Medulla oblongata (tissue), 1 donor: Measurements from ENCODE around the gene DEFB128.

ENCODE experiments used
- DNase-seq: peaks from one replicate; pipeline ENCODE4 v3.0.0-alpha.2; 2015; ENCODE audit errors: extremely low spot score

The DEFB128 gene

DNA sequence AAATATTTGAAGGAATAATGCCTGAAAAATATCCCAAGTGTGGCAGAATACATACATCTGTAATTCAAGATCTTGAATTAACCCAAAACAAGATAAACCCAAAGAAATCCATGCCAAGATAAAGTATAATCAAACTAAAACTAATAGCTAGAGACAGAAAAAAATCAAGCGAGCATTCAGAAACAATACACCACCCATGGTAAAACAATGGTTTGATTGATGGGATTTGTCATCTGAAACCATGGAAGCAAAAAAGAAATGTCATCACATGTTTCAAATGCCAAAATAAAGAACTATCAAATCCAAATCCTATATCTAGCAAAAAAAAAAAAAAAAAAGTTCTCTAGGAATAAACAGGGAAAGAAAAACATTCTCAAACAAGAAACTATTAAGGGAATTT is 37.4 kb downstream of the DEFB128 start:
- DNase-seq: peak; percentile 8

DNA sequence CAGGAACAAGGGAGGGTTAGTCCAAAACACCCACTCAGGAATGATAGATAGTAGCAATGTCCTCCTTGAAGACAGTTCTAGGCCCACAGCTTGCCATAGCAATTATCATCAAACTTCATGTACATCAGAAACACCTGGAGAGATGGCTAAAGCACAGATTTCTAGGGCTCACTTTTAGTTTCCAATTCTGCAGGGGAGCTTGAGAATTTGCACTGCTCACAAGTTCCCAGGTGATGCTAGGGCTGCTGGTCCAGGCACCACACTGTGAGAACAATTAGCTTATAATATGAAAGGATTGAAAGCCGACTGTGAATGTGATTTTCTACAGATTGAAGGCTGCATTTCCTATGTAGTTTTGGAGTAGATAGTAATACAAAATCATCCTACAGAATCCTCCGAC is 43.6 kb downstream of the DEFB128 start:
- DNase-seq: no peak

DNA sequence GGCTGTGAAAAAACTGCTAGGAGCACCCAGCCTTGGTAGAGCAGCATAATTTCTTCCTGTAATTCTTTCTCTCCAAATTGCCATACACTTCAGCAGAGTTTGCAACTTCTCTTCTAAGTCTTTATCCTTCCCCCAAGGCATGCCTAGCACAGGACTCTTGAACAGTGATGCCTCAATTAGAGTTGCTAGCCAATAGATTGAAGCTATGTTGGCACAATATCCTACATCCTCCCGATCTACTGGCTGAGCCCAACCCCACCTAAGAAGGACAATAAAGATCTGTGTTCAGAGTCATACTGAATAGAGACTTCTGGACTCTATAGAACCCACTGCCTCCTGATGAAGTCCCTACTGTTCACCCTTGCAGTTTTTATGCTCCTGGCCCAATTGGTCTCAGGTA is 47.2 kb downstream of the DEFB128 start, which contains the start of gene DEFB126:
Gene DEFB126, plus strand, starts transcription at position 301 of the 400 bp plus-strand sequence. Its CDS starts 39 bp downstream, at position 340.
- no peak for DNase-seq
